KOPT-K1 (cell line): Measurements from ENCODE around the gene RIN2.

Source experiments
- H3K27ac ChIP-seq: fragments of 200-600 bp; sonication (generic); 2 replicates; pipeline ENCODE4 v1.5.1; 2016; ENCODE audit warnings: antibody characterized with exemption, mild to moderate bottlenecking, low read depth, low read length; ENCODE audit not compliant: poor library complexity, severe bottlenecking
- H3K36me3 ChIP-seq: fragments of 200-600 bp; sonication (generic); 2 replicates; pipeline ENCODE4 v1.5.1; 2017; ENCODE audit warnings: antibody characterized with exemption, mild to moderate bottlenecking, low read length, moderate library complexity; ENCODE audit not compliant: insufficient read depth
- H3K9me3 ChIP-seq: fragments of 200-600 bp; sonication (generic); 2 replicates; pipeline ENCODE4 v1.5.1; 2017; ENCODE audit warnings: antibody characterized with exemption, low read length, mild to moderate bottlenecking; ENCODE audit not compliant: insufficient read depth, poor library complexity, severe bottlenecking

RIN2 gene, protein sequence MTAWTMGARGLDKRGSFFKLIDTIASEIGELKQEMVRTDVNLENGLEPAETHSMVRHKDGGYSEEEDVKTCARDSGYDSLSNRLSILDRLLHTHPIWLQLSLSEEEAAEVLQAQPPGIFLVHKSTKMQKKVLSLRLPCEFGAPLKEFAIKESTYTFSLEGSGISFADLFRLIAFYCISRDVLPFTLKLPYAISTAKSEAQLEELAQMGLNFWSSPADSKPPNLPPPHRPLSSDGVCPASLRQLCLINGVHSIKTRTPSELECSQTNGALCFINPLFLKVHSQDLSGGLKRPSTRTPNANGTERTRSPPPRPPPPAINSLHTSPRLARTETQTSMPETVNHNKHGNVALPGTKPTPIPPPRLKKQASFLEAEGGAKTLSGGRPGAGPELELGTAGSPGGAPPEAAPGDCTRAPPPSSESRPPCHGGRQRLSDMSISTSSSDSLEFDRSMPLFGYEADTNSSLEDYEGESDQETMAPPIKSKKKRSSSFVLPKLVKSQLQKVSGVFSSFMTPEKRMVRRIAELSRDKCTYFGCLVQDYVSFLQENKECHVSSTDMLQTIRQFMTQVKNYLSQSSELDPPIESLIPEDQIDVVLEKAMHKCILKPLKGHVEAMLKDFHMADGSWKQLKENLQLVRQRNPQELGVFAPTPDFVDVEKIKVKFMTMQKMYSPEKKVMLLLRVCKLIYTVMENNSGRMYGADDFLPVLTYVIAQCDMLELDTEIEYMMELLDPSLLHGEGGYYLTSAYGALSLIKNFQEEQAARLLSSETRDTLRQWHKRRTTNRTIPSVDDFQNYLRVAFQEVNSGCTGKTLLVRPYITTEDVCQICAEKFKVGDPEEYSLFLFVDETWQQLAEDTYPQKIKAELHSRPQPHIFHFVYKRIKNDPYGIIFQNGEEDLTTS

DNA sequence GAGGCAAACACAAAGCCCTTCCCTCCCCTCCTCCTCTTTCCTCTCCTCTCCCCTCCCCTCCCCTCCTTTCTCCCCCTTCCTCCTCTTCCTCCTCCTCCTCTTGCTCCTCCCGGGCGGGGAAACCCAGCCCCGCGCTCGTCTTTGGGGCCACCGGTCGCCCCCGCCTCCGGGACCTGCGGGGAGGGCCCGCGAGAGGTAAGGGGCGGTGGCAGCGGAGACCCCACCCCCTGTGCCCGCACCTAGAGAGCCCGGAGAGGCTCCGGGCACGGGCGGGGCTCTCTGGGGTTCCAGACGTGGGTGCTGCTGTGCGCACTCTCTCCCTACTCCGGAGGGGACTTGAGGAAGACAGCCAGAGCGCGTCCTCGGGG, at the start of gene RIN2:
Gene RIN2 (plus strand): TSS at position 126 of the 368 bp plus-strand sequence. CDS start 131,344 bp downstream, outside the sequence.
- H3K9me3 ChIP-seq = no peaks in the 10 kb centered on the region
- H3K27ac ChIP-seq = no peak within 1 kb of the TSS
- H3K36me3 ChIP-seq = no peaks in the 10 kb centered on the region

GRCh38 chr20:19709635-19710335, 48.3 kb upstream of the RIN2 start:
- Histone ChIP-seq H3K27ac (no peak overlapping the region), H3K36me3 (no peaks in the 10 kb centered on the region), H3K9me3 (peaks cover 3% of the 10 kb centered on the region)

DNA sequence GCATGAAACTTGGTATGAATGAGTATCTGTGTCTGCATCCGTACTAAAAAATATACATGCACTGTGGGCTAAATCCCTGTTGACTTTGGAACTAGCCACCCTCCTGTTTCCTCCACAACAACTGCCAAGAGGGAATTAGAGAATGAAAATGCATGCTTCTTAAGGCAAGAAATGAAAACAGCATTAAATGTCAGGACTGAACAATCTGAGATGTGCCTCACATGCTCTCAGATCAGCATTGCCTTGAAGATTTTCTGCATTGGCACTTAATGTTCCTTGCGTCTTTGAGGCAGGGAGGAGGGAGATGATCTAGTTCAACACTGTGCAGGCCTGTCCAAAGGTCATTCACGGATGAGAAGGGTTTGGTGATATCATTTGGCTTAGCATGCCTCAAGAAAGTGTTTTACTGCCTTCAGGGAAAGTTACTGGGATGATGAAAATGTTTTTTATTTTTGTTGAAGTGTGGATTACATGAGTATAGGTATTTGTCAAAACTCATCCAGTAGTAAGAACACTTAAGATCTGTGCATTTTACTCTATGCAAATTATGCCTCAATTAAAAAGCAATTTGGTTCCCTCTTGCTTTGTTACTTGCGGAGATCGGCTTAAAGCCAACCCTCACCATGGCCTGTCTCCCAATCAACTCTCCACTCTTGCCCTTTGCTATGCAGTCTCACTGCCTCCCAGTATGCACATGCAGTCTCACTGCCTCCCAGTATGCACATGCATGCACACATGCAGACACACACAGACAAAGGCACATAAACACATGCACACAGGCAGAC, 47.5 kb upstream of the RIN2 start:
- no peaks in the 10 kb centered on the region for H3K36me3 ChIP-seq
- peaks cover 3% of the 10 kb centered on the region for H3K9me3 ChIP-seq
- no peak overlapping the region for H3K27ac ChIP-seq

DNA sequence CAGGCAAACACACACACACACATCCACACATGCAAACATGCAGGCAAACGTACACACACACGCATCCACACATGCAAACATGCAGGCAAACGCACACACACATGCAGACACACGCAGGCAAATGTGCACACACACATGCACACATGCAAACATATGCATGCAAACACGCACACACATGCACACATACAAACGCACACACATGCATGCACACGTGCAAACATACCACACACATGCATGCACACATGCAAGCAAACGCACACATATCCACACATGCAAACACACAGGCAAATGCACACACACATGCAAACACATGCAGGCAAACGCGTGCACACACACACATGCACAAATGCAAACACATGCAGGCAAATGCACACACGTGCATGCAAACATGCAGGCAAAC, 46.9 kb upstream of the RIN2 start:
- no peak overlapping the region for H3K27ac ChIP-seq
- H3K9me3 ChIP-seq = peaks cover 3% of the 10 kb centered on the region
- no peaks in the 10 kb centered on the region for H3K36me3 ChIP-seq

- peaks cover 8% of the 10 kb centered on the region for H3K9me3 ChIP-seq
- no peaks in the 10 kb centered on the region for H3K36me3 ChIP-seq
- H3K27ac ChIP-seq = no peak overlapping the region
Observed at GRCh38 chr20:19712721-19713260, 45.3 kb upstream of the RIN2 start.

DNA sequence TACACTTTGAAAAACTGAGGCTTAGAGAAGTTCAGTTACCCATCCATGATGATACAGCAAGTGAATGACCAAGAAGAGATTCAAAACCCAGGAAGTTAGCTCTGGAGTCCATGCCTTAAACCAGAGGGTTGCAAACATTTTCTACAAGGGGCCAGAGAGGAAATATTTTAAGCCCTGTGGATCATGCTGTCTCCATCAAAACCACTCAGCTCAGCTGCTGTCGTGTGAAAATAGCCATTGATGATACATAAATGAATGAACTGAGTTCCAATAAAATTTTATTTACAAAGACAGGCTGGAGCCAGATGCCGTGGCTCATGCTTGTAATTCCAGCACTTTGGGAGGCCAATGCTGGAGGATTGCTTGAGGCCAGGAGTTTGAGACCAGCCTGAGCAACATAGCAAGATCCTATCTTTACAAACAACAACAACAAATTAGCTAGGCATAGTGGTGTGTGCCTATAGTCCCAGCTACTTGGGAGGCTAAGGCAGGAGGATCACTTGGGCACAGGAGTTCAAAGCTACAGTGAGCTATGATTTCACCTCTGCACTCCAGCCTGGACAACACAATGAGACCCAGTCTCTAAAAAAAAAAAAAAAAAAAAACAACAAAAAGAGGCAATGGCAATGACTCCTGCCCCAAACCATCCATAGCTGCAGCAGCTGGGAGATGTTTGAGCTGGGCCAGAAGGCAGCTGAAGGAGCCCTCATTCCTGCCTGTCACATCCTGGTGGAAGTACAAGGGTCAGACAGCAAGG, 44.1 kb upstream of the RIN2 start:
- Histone ChIP-seq H3K36me3 (no peaks in the 10 kb centered on the region), H3K27ac (no peak overlapping the region), H3K9me3 (peaks cover 8% of the 10 kb centered on the region)

DNA sequence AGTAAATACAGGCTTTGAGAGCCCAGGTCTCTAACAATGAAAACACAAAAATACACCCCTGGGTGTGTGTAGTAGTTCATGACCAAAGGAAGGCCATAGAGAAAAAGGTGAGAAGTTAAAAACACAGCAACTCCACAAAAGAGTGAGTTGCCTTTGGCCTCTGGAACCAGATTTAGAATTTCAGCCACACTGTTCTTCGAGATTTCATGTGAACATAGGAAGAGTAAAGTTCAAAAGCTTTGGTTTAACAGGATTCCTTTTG, 43.5 kb upstream of the RIN2 start:
- H3K27ac ChIP-seq = no peak overlapping the region
- no peaks in the 10 kb centered on the region for H3K36me3 ChIP-seq
- peaks cover 8% of the 10 kb centered on the region for H3K9me3 ChIP-seq

- Histone ChIP-seq H3K9me3 (peaks cover 8% of the 10 kb centered on the region), H3K36me3 (no peaks in the 10 kb centered on the region), H3K27ac (no peak overlapping the region)
Observed at GRCh38 chr20:19715986-19716385, 42.1 kb upstream of the RIN2 start.

GRCh38 chr20:19718880-19719279, 39.2 kb upstream of the RIN2 start:
- H3K27ac ChIP-seq = no peak overlapping the region
- no peaks in the 10 kb centered on the region for H3K36me3 ChIP-seq
- peaks cover 5% of the 10 kb centered on the region for H3K9me3 ChIP-seq

DNA sequence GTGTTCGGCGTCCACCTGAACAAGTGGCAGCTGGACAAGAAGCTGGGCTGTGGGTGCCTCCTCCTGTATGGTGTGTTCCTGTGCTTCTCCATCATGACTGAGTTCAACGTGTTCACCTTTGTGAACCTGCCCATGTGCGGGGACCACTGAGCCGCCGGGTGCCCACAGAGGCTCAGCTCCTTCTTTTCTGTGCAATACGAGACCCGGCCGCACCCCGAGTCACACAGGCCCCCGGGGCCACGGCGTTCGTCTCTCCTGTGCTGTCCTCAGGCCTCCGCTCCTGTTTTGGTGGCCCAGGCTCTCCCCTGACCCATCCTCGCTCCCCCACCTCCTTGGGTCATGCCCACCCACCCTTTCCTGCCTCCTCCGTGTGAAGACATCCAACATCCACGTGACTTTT, 37.1 kb upstream of the RIN2 start:
- no peaks in the 10 kb centered on the region for H3K36me3 ChIP-seq
- H3K27ac ChIP-seq = no peak overlapping the region
- peaks cover 5% of the 10 kb centered on the region for H3K9me3 ChIP-seq

- Histone ChIP-seq H3K36me3 (no peaks in the 10 kb centered on the region), H3K27ac (no peak overlapping the region), H3K9me3 (no peaks in the 10 kb centered on the region)
Observed at GRCh38 chr20:19723051-19723450, 35.0 kb upstream of the RIN2 start.

DNA sequence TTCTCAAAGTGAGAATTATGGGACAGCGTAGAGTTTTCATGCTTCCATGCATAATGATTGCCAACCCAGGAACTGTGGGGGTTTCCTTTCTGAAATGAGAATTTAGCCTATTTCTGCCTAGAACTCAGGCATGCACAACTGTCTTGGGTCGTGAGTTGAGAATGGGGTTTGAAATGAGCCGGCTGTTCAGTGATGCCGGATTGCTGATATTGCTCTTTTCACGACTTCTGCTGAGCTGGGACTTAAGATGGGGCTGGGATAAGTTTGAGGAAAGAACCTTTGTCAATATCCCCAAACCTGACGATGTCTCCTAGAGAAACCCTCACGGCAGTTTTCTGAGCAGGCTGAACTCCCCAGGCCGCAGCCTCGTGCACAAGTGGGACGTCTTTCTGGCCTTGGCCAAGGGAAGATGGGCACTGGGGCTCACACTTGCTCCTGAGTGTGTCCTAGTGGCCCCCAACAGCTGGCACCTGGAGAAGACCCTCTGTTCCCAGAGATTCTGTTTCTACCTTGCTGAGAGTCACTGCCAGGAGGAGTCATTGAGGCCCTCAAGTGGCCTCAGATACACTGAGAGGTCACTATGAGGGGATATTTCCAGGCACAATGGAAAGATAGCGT, 34.1 kb upstream of the RIN2 start:
- Histone ChIP-seq H3K9me3 (no peaks in the 10 kb centered on the region), H3K27ac (no peak overlapping the region), H3K36me3 (no peaks in the 10 kb centered on the region)

- Histone ChIP-seq H3K36me3 (no peaks in the 10 kb centered on the region), H3K27ac (no peak overlapping the region), H3K9me3 (no peaks in the 10 kb centered on the region)
Observed at GRCh38 chr20:19725373-19725772, 32.7 kb upstream of the RIN2 start.
